Osteocyte (in vitro differentiated cells): ENCODE results near the gene SPG7. TPM values are rescaled to one million over a fixed set of nuclear protein-coding genes. Genes with fewer than 3 reads are reported as not detected.
A peak's percentile ranks its signal among the peaks of the same experiment; 100 is the strongest.

Experiments used
- DNase-seq: peaks from one replicate; pipeline ENCODE4 v3.0.0; 2021; ENCODE audit warnings: mixed read lengths; ENCODE audit not compliant: unreplicated experiment; ENCODE audit errors: extremely low spot score
- H3K27ac Mint-ChIP-seq: one replicate; pipeline ENCODE4 v1.8.0; 2021; ENCODE audit warnings: mild to moderate bottlenecking, mixed read lengths; ENCODE audit not compliant: unreplicated experiment
- H3K27me3 Mint-ChIP-seq: one replicate; pipeline ENCODE4 v1.8.0; 2021; ENCODE audit warnings: mixed read lengths; ENCODE audit not compliant: unreplicated experiment
- H3K36me3 Mint-ChIP-seq: one replicate; pipeline ENCODE4 v1.8.0; 2021; ENCODE audit warnings: mixed read lengths; ENCODE audit not compliant: unreplicated experiment
- H3K4me1 Mint-ChIP-seq: one replicate; pipeline ENCODE4 v1.8.0; 2021; ENCODE audit warnings: mixed read lengths; ENCODE audit not compliant: unreplicated experiment
- H3K4me3 Mint-ChIP-seq: one replicate; pipeline ENCODE4 v1.8.0; 2021; ENCODE audit warnings: mild to moderate bottlenecking, moderate library complexity, mixed read lengths; ENCODE audit not compliant: unreplicated experiment
- H3K9me3 Mint-ChIP-seq: one replicate; pipeline ENCODE4 v1.8.0; 2021; ENCODE audit warnings: mixed read lengths; ENCODE audit not compliant: unreplicated experiment
- CTCF ChIP-seq: fragments of 200-600 bp; sonication (generic); IDR thresholded peaks from 2 replicates; pipeline ENCODE4 v1.5.0; 2021; ENCODE audit warnings: antibody characterized with exemption, mild to moderate bottlenecking, moderate library complexity
- total RNA-seq: library from RNA; stranded (reverse); gene quantifications from 2 replicates; pipeline ENCODE4 v1.2.1, GENCODE V29; 2021

Gene SPG7
- total RNA-seq, 1 donor from 2014 or later = 125 TPM

GRCh38 chr16:89466920-89467319 lies 41.3 kb upstream of the SPG7 start:
- no peak for TF ChIP-seq CTCF
- Mint-ChIP-seq H3K27ac (no peak overlapping the region), H3K36me3 (no peaks in the 10 kb centered on the region), H3K4me3 (no peak overlapping the region), H3K9me3 (no peaks in the 10 kb centered on the region), H3K27me3 (no peaks in the 10 kb centered on the region), H3K4me1 (peaks cover 43% of the 10 kb centered on the region)
- DNase-seq = no peak

- H3K36me3 Mint-ChIP-seq = no peaks in the 10 kb centered on the region
- H3K27me3 Mint-ChIP-seq = no peaks in the 10 kb centered on the region
- H3K27ac Mint-ChIP-seq = no peak overlapping the region
- H3K9me3 Mint-ChIP-seq = no peaks in the 10 kb centered on the region
- TF ChIP-seq CTCF = no peak
- no peak for DNase-seq
- no peak overlapping the region for H3K4me3 Mint-ChIP-seq
- peaks cover 48% of the 10 kb centered on the region for H3K4me1 Mint-ChIP-seq
Observed at GRCh38 chr16:89467382-89467781, 40.8 kb upstream of the SPG7 start.

GRCh38 chr16:89472711-89473075 lies 35.5 kb upstream of the SPG7 start:
- H3K4me3 Mint-ChIP-seq = no peak overlapping the region
- TF ChIP-seq CTCF = no peak
- no peaks in the 10 kb centered on the region for H3K9me3 Mint-ChIP-seq
- H3K36me3 Mint-ChIP-seq = peaks cover 5% of the 10 kb centered on the region
- H3K27ac Mint-ChIP-seq = no peak overlapping the region
- DNase-seq = no peak
- H3K4me1 Mint-ChIP-seq = peaks cover 58% of the 10 kb centered on the region
- no peaks in the 10 kb centered on the region for H3K27me3 Mint-ChIP-seq

- Mint-ChIP-seq H3K36me3 (peaks cover 5% of the 10 kb centered on the region), H3K4me1 (peaks cover 64% of the 10 kb centered on the region), H3K27ac (no peak overlapping the region), H3K4me3 (no peak overlapping the region), H3K27me3 (no peaks in the 10 kb centered on the region), H3K9me3 (no peaks in the 10 kb centered on the region)
- TF ChIP-seq CTCF = no peak
- DNase-seq = no peak
Observed at GRCh38 chr16:89473136-89473712, 35.0 kb upstream of the SPG7 start.

GRCh38 chr16:89473791-89474414 lies 34.3 kb upstream of the SPG7 start:
- Mint-ChIP-seq H3K4me1 (peaks cover 70% of the 10 kb centered on the region), H3K9me3 (no peaks in the 10 kb centered on the region), H3K27ac (peak overlapping the region; percentile 38), H3K36me3 (peaks cover 5% of the 10 kb centered on the region), H3K4me3 (no peak overlapping the region), H3K27me3 (no peaks in the 10 kb centered on the region)
- no peak for TF ChIP-seq CTCF
- no peak for DNase-seq
